Endodermal cell (in vitro differentiated cells): ENCODE results near the gene ZDHHC5. TPM values are rescaled to one million over a fixed set of nuclear protein-coding genes. Genes with fewer than 3 reads are reported as not detected.
"Not testable (repeated sequence)": the region's sequence is repeated elsewhere in the genome, so short reads cannot be mapped to it uniquely, and the experiment has no call there.

Source experiments
- DNase-seq: peaks from one replicate; pipeline ENCODE4 v3.0.0-alpha.2; 2017
- H3K27ac ChIP-seq: 2 replicates; pipeline ENCODE4 v1.5.1; 2013; ENCODE audit warnings: mild to moderate bottlenecking, low read depth, low read length, moderate library complexity
- H3K27me3 ChIP-seq: 2 replicates; pipeline ENCODE4 v1.6.1; 2013; ENCODE audit warnings: mild to moderate bottlenecking, low read length, moderate library complexity; ENCODE audit not compliant: insufficient read depth, control insufficient read depth, poor library complexity, severe bottlenecking
- H3K36me3 ChIP-seq: 2 replicates; pipeline ENCODE4 v1.7.0; 2013; ENCODE audit warnings: mild to moderate bottlenecking, low read length, moderate library complexity; ENCODE audit not compliant: control insufficient read depth, insufficient read depth
- H3K4me1 ChIP-seq: one replicate; pipeline ENCODE4 v1.7.0; 2013; ENCODE audit warnings: low read length; ENCODE audit not compliant: control insufficient read depth, insufficient read depth
- H3K4me3 ChIP-seq: 2 replicates; pipeline ENCODE4 v1.5.1; 2013; ENCODE audit warnings: mild to moderate bottlenecking, low read length, moderate library complexity
- H3K9ac ChIP-seq: 2 replicates; pipeline ENCODE4 v1.6.1; 2013; ENCODE audit warnings: mild to moderate bottlenecking, low read length, moderate library complexity; ENCODE audit not compliant: poor library complexity, severe bottlenecking; ENCODE audit errors: extremely low read depth
- H3K9me3 ChIP-seq: 2 replicates; pipeline ENCODE4 v1.6.1; 2013; ENCODE audit warnings: mild to moderate bottlenecking, low read length, moderate library complexity; ENCODE audit not compliant: control insufficient read depth
- H3K27ac Mint-ChIP-seq: 2 replicates; pipeline ENCODE4 v1.8.0; 2020; ENCODE audit warnings: mixed read lengths
- H3K27me3 Mint-ChIP-seq: 2 replicates; pipeline ENCODE4 v1.8.0; 2021; ENCODE audit warnings: mild to moderate bottlenecking, mixed read lengths; ENCODE audit not compliant: insufficient read depth
- H3K36me3 Mint-ChIP-seq: 2 replicates; pipeline ENCODE4 v1.8.0; 2020; ENCODE audit warnings: low read depth, mixed read lengths
- H3K4me1 Mint-ChIP-seq: 2 replicates; pipeline ENCODE4 v1.8.0; 2020; ENCODE audit warnings: mixed read lengths
- H3K4me3 Mint-ChIP-seq: 2 replicates; pipeline ENCODE4 v1.8.0; 2020; ENCODE audit warnings: mild to moderate bottlenecking, moderate library complexity, mixed read lengths
- H3K9me3 Mint-ChIP-seq: 2 replicates; pipeline ENCODE4 v1.8.0; 2020; ENCODE audit warnings: mild to moderate bottlenecking, mixed read lengths
- WGBS, 2 experiments: methylation state at CpG; one replicate each; pipeline versions ENCODE4 v1.1.5 to v1.1.7; 2013; ENCODE audit warnings: missing lambda C conversion rate in 2 of 2, mixed read lengths in 1 of 2; ENCODE audit not compliant: insufficient coverage in 1 of 2, insufficient read length in 1 of 2; 5-methylcytosine and 5-hydroxymethylcytosine counted together
- total RNA-seq, 2 donors: library from RNA; stranded (reverse); fragmentation: NEBNext Ultra II Directional in 1 of 2; extraction: Animal tissue kit (Norgen Biotek cat#: 25700) in 1 of 2; gene quantifications; 2 replicates in 1 of 2; 3 replicates in 1 of 2; pipeline ENCODE4 v1.2.1, GENCODE V29; 2021
- TF ChIP-seq, protein P1 (sequence below): fragments of 200-600 bp; sonication (generic); conservative IDR thresholded peaks from 2 replicates; pipeline ENCODE4 v1.5.0; 2021; ENCODE audit warnings: antibody characterized with exemption, mild to moderate bottlenecking

The ZDHHC5 gene
- total RNA-seq, 2 donors from 2014 or later, result 70.7 to 77.1 TPM

DNA sequence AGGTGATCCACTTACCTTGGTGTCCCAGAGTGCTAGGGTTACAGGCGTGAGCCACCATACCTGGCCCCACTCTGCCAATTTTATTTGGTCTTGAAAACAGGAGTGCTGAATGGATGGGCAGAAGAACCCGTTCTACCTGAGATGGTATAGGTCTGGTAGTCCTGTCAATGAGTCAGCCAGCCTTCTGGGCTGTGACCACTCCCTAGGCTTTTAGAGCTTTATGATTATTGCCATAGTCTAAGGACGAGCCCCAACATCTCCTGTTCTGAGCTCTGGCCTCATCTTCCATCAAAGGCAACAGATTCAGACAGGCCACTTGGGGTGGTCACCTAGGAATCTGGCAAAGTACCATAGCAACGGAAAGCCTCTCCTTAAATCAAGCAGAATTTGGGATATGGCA lies 11.5 kb downstream of the ZDHHC5 start:
- Histone ChIP-seq H3K4me3 (no peak overlapping the region), H3K9me3 (no peaks in the 10 kb centered on the region), H3K9ac (no peak overlapping the region), H3K27ac (no peak overlapping the region), H3K27me3 (no peaks in the 10 kb centered on the region), H3K36me3 (peaks cover 47% of the 10 kb centered on the region), H3K4me1 (peaks cover 44% of the 10 kb centered on the region)
- Mint-ChIP-seq H3K4me1 (peaks cover 50% of the 10 kb centered on the region), H3K9me3 (no peaks in the 10 kb centered on the region), H3K27ac (no peak overlapping the region), H3K4me3 (no peak overlapping the region), H3K36me3 (peaks cover 37% of the 10 kb centered on the region), H3K27me3 (no peaks in the 10 kb centered on the region)
- DNase-seq, result no peak
- TF ChIP-seq, protein P1, sequence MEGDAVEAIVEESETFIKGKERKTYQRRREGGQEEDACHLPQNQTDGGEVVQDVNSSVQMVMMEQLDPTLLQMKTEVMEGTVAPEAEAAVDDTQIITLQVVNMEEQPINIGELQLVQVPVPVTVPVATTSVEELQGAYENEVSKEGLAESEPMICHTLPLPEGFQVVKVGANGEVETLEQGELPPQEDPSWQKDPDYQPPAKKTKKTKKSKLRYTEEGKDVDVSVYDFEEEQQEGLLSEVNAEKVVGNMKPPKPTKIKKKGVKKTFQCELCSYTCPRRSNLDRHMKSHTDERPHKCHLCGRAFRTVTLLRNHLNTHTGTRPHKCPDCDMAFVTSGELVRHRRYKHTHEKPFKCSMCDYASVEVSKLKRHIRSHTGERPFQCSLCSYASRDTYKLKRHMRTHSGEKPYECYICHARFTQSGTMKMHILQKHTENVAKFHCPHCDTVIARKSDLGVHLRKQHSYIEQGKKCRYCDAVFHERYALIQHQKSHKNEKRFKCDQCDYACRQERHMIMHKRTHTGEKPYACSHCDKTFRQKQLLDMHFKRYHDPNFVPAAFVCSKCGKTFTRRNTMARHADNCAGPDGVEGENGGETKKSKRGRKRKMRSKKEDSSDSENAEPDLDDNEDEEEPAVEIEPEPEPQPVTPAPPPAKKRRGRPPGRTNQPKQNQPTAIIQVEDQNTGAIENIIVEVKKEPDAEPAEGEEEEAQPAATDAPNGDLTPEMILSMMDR, result no peak
- 94 to 98% methylated on average over 4 of the region's 4 CpGs for WGBS, 2 experiments

DNA sequence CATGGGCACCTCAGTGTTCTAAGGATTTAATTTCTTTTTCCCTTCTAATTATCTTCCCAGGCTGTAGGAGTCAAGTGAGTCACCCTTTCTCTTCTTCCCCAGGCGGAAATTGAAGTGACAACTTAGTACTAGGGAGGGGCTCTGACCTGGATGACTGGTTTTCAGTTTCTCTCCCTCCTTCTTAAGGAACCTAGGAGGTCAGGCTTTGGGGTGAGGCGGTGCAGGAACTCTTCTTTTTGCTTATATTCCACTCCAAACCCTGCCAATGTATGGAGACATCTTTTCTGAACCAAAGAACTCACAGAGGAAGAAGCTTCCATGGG lies 12.6 kb downstream of the ZDHHC5 start:
- no peaks in the 10 kb centered on the region for H3K9me3 ChIP-seq
- TF ChIP-seq, protein P1, result no peak
- H3K4me3 ChIP-seq, result peak overlapping the region; percentile 73
- 100% methylated on average over 1 of the region's 2 CpGs; no CpG with 5 or more reads in 1 of the 2 experiments for WGBS, 2 experiments
- H3K36me3 ChIP-seq, result peaks cover 53% of the 10 kb centered on the region
- Mint-ChIP-seq H3K9me3 (no peaks in the 10 kb centered on the region), H3K36me3 (peaks cover 46% of the 10 kb centered on the region), H3K27me3 (no peaks in the 10 kb centered on the region), H3K27ac (peak overlapping the region; percentile 73), H3K4me1 (peaks cover 39% of the 10 kb centered on the region), H3K4me3 (peak overlapping the region; percentile 5)
- H3K9ac ChIP-seq, result no peak overlapping the region
- no peak overlapping the region for H3K27ac ChIP-seq
- H3K4me1 ChIP-seq, result peaks cover 35% of the 10 kb centered on the region
- H3K27me3 ChIP-seq, result no peaks in the 10 kb centered on the region
- DNase-seq, result no peak

DNA sequence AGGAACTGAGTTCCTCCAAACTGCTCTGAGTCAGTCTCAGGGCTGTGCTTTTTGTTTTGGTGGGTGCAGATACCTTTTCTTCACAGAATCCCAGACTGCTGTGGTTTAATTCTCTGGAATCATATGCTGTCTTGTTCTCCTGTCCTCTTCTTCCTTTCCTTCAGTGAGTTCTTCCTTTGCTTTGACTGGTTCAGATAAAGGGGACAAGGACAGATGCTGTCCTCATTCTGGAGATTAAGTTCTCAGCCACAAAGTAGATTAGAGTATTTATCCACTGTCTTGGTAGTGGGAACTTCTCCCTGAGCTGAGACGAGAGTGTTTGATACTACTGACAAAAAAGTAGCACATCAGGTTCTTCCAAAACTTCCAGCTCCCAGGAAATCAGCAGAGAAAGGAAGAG lies 13.3 kb downstream of the ZDHHC5 start:
- H3K36me3 ChIP-seq, result peaks cover 58% of the 10 kb centered on the region
- no peak overlapping the region for H3K27ac ChIP-seq
- 44 to 82% methylated on average over 1 of the region's 1 CpG for WGBS, 2 experiments

DNA sequence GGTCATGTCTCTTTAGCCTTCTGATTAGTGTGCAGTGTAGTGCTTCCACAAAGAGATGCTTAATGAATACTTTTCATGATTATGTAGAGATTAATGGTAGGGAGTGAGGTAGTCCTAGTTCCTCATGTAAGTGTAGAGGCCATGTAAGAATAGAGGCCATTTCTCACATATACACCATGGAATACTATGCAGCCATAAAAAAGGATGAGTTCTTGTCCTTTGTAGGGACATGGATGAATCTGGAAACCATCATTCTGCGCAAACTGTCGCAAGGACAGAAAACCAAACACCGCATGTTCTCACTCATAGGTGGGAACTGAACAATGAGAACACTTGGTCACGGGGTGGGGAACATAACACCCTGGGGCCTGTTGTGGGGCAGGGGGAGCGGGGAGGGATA lies 22.6 kb downstream of the ZDHHC5 start:
- Histone ChIP-seq H3K36me3 (peaks cover 84% of the 10 kb centered on the region), H3K9me3 (peaks cover 12% of the 10 kb centered on the region)
- peaks cover 75% of the 10 kb centered on the region for H3K36me3 Mint-ChIP-seq
- not testable (repeated sequence) for H3K27ac ChIP-seq, H3K9ac ChIP-seq, H3K4me3 ChIP-seq, H3K4me1 Mint-ChIP-seq, DNase-seq, H3K27ac Mint-ChIP-seq, H3K4me3 Mint-ChIP-seq, H3K27me3 Mint-ChIP-seq, H3K27me3 ChIP-seq, H3K4me1 ChIP-seq, H3K9me3 Mint-ChIP-seq
- 94 to 99% methylated on average over 3 to 5 of the region's 5 CpGs for WGBS, 2 experiments

More for the DNA sequence above, 13.3 kb downstream of the ZDHHC5 start:
- Histone ChIP-seq H3K27me3 (no peaks in the 10 kb centered on the region), H3K9ac (no peak overlapping the region), H3K4me3 (peak overlapping the region; percentile 73), H3K9me3 (no peaks in the 10 kb centered on the region), H3K4me1 (peaks cover 30% of the 10 kb centered on the region)
- Mint-ChIP-seq H3K36me3 (peaks cover 51% of the 10 kb centered on the region), H3K4me3 (peak overlapping the region; percentile 5), H3K9me3 (no peaks in the 10 kb centered on the region), H3K4me1 (peaks cover 32% of the 10 kb centered on the region), H3K27me3 (no peaks in the 10 kb centered on the region), H3K27ac (peak overlapping the region; percentile 57)
- no peak for DNase-seq
- TF ChIP-seq, protein P1, result no peak
